ENCODE measurements around the gene NOD2.

Gene NOD2

GRCh38 chr16:50671644-50672260, 21.7 kb upstream of the NOD2 start:
- no peak for DNase-seq

GRCh38 chr16:50673496-50674275, 19.7 kb upstream of the NOD2 start:
- DNase-seq: no peak

- DNase-seq: no peak
Observed at GRCh38 chr16:50674831-50675230, 18.6 kb upstream of the NOD2 start.

GRCh38 chr16:50675686-50676610, 17.5 kb upstream of the NOD2 start:
- DNase-seq: no peak

GRCh38 chr16:50676684-50677225, 16.7 kb upstream of the NOD2 start:
- DNase-seq: no peak

- no peak for DNase-seq
Observed at GRCh38 chr16:50677351-50677750, 16.1 kb upstream of the NOD2 start.

- no peak for DNase-seq
Observed at GRCh38 chr16:50678531-50678930, 14.9 kb upstream of the NOD2 start.

- no peak for DNase-seq
Observed at GRCh38 chr16:50679266-50679665, 14.1 kb upstream of the NOD2 start.

- DNase-seq: no peak
Observed at GRCh38 chr16:50679676-50680555, 13.5 kb upstream of the NOD2 start.

GRCh38 chr16:50680556-50680893, 12.9 kb upstream of the NOD2 start:
- no peak for DNase-seq

- no peak for DNase-seq
Observed at GRCh38 chr16:50681021-50681885, 12.2 kb upstream of the NOD2 start, which contains the start of gene SNX20. Gene SNX20, minus strand, starts transcription at chr16:50681312. Its CDS starts 3,786 bp downstream, at chr16:50677526.

- no peak for DNase-seq
Observed at GRCh38 chr16:50683689-50684374, 9.6 kb upstream of the NOD2 start.

GRCh38 chr16:50684823-50685461, 8.5 kb upstream of the NOD2 start:
- no peak for DNase-seq

GRCh38 chr16:50685462-50686063, 7.8 kb upstream of the NOD2 start:
- no peak for DNase-seq

GRCh38 chr16:50688083-50688482, 5.3 kb upstream of the NOD2 start:
- DNase-seq: no peak

- no peak for DNase-seq
Observed at GRCh38 chr16:50688867-50689266, 4.5 kb upstream of the NOD2 start.

- DNase-seq: no peak
Observed at GRCh38 chr16:50690177-50690576, 3.2 kb upstream of the NOD2 start.

GRCh38 chr16:50692644-50692998, 785 bp upstream of the NOD2 start:
- no peak for DNase-seq

- DNase-seq: no peak
Observed at GRCh38 chr16:50694206-50694605, 800 bp downstream of the NOD2 start.

All from NCI-H1092 treated with DMSO at 0.1 percent for 48 hours (cell line).